ENCODE measurements around the gene GAREM1. TPM values are rescaled to one million over a fixed set of nuclear protein-coding genes. Genes with fewer than 3 reads are reported as not detected.
A peak's percentile ranks its signal among the peaks of the same experiment; 100 is the strongest.
"Not testable (repeated sequence)": the region's sequence is repeated elsewhere in the genome, so short reads cannot be mapped to it uniquely, and the experiment has no call there.

GAREM1 gene
- polyA plus RNA-seq (ENCODE audit: insufficient read length in 10 of 10): 10 to 100 TPM in 5 of 10 donors, 1 to 10 TPM in 5; 7.5 to 12.2 (median 9.9) TPM
- long read RNA-seq, donor 1, full-length matches to known transcripts: 2 of 7 reads
- long read RNA-seq, donor 1, partial matches to known transcripts: 0 of 7 reads
- long read RNA-seq, donor 1, other reads (novel, unspliced or antisense): 5 of 7 reads
- long read RNA-seq, donor 2, partial matches to known transcripts: 0 of 1 reads
- long read RNA-seq, donor 2, other reads (novel, unspliced or antisense): 0 of 1 reads
- long read RNA-seq, donor 3: 0 reads
- long read RNA-seq, donor 4, full-length matches to known transcripts: 2 of 7 reads
- long read RNA-seq, donor 4, partial matches to known transcripts: 5 of 7 reads
- long read RNA-seq, donor 4, other reads (novel, unspliced or antisense): 0 of 7 reads
- long read RNA-seq, donor 5: 0 reads
- long read RNA-seq, donor 6, partial matches to known transcripts: 49 of 49 reads
- long read RNA-seq, donor 6, other reads (novel, unspliced or antisense): 0 of 49 reads
- long read RNA-seq, donor 7, full-length matches to known transcripts: 2 of 2 reads
- long read RNA-seq, donor 7, partial matches to known transcripts: 0 of 2 reads
- long read RNA-seq, donor 7, other reads (novel, unspliced or antisense): 0 of 2 reads
- long read RNA-seq, donor 8, full-length matches to known transcripts: 2 of 2 reads
- long read RNA-seq, donor 8, partial matches to known transcripts: 0 of 2 reads
- long read RNA-seq, donor 8, other reads (novel, unspliced or antisense): 0 of 2 reads
- long read RNA-seq, donor 9: 0 reads

DNA sequence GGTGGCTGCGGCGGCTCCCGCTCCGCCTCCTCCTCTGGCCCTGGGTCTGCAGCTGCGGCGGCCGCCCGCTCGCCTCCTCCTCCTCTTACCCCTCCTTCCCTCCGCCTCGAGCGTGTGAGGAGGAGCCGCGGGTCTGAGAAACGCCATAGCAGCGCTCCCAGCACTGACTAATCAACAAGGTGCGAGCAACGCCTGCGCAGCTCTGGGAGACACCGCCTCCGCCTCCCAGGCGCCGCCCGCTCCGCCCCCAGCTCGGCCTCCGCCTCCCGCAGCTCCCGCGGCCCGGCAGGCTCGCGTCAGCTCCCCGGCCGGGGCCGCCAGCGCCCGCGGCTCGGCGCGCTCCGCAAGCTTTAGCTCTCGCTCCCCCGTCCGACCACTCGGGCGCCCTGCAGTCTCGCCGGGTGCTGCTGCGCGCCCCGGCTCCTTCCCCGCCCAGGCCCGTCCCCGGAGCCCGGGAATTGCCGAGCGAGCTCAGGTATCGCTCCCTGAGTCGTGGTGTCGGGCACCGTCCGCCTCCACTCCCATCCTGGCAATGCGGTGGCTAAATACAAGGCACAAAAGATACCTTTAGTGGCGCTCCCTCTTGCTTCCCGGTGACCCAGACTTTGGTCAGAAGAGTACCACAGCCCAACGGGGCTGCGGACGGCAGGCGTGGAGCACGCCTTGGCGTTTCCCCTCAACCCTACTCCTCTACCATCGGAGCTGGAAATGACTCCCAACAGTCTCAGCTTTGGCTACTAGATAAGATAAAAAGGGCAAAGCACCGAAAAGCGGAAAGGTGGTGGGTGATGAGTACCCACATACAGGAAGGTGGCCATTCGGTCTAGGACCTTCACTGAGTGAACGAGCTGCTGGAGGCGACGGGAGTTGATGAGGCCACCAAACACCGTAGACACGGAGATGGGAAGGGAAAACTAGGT is at the start of gene GAREM1:
TSS of gene GAREM1 (minus strand) at position 169 of the 920 bp plus-strand sequence. CDS start 454 bp downstream, outside the sequence.
- DNase-seq: peak; percentile 97 to 99 (median 98)

DNA sequence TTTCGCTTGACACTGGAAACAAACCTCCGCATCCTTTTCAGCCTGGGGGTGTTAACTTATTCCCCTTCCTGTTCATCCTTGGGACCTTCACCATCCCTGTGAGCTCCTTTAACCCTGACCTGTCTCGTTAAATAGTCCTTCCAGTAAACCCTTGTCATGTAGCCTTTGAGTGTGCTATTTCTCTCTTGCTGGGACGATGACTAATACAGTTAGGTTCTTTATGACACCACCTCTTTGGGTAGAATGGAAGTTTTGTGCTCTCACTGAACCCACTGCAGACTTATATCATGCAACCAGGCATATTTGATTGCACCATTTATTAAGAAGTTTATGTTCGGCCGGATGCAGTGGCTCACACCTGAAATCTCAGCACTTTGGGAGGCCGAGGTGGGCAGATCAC is 40.5 kb upstream of the GAREM1 start:
- DNase-seq: no peak

DNA sequence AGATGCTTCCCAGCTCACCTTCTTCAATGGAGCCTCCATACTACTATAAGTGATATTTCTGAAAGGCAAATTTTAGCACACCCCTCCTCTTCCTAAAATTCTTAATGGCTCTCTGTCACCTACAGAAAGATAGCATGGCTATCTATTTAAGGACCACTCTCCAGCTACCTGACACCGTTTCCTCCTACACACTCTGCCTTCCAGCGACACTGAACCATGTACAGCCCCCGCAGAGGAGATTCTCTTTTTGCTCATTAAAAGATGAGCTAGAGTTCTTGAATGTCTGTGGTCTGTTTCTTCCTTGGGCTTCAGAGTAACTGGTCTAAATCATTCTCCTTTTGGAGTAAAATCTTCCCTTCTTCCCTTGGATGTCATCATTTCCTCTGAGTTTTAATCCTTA is 38.4 kb upstream of the GAREM1 start:
- DNase-seq: no peak

DNA sequence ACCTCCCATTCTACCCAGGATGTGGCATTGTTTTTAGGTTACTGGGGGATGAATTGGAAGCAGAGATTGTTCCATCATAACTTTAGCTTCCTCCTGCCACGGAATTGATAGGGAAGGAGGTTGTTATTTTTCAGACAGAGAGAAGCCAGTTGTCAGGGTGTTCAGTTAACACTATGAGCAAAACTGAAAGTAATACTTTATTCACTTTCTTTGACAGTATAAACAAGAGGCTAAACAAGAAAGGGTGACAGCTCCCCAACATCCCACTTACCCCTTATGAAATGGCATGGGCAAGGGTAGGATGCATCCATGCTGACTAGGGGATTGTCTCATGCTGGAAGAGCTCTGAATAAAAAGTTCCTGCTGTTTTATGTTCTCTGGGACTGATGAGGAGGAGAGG is 36.4 kb upstream of the GAREM1 start:
- no peak for DNase-seq

DNA sequence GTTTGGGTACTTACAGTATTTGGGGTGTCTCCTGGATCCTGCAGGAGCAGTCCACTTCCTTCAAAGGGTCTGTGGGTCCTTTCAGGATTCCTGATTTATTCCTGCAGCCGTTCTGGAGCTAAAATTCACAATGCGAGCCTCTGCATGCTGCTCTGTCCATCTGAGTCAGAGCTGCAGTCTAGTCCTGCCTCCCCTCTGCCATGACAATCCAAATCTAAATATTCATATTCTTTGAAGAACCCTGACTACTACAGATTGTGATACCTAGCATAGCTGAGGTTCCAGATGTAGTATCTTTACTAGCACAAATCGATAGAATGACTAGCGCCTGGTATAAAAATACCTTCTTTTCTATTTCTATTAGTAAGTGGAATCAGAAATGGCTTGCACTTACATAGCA is 31.3 kb upstream of the GAREM1 start:
- DNase-seq: no peak

DNA sequence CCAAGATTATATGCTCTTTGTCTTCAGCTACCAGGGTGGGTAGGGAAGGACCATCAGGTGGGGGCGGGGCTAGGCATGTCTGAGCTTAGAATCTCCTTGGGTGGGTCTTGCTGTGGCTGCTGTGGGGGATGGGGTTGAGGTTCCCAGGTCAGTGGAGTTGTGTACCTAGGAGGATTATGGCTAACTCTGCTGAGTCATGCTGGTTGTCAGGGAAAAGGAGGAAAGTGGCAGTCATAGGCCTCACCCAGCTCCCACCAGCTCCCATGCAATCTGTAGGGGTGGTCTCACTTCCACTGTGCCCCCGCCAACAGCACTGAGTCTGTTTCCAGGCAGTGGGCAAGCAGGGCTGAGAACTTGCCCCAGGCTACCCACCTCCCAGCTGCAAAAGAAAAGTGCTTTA is 30.6 kb upstream of the GAREM1 start:
- not testable (repeated sequence) for DNase-seq

DNA sequence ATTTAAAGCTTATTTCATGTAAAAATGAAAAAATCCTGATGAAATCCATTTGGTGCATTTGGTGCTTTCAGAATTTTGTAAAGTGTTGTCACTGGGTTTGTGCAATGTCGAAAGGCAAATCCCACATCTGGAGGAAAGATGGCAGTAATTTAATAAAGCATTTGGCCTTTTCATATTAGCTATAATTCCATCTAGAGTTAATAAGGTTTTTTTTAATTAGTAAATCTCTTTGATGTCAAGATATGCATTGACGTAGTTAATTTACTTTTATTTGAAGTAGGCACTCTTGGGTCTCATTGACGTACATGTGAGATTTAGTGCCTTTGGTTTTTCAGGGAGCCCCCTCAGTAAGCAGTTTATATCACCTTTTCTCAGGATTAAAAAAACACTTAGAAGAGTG is 12.3 kb upstream of the GAREM1 start:
- DNase-seq: no peak

DNA sequence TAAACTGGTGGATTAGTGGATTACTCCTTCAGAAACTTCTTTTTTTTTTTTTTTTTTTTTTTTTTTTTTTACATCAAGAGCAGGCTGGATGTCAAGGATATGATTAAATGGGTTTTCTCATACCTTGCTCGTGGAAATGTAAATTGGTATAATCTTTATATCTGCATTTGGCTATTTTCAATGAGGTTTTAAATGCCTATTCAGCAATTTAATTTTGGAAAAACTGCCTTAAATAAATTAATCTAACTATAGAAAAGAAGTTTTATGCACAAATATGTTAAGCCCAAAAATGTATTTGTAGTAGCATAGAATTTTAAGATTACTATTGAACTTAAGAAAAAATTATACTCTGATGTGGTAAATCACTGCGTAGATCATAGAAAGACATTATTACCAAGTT is 11.4 kb upstream of the GAREM1 start:
- no peak for DNase-seq

DNA sequence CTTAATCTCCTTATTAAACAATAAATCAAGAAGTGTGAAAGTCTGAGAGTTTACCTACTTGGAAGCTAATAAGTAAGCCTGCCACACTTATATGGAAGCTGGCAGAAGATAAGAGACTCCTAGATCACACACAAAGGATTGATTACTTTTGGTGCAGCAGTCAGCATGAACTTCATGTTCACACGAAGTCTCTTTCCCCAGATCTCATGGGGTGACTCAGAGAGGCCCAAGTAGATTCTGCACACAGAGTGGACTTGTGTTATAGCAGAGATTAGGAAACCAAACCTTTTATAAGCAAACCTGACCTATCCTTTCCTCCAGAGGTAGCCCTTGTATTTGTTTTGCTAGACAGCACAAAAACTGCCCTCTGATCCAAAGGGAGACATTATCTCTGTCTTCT is 9.9 kb upstream of the GAREM1 start:
- no peak for DNase-seq

DNA sequence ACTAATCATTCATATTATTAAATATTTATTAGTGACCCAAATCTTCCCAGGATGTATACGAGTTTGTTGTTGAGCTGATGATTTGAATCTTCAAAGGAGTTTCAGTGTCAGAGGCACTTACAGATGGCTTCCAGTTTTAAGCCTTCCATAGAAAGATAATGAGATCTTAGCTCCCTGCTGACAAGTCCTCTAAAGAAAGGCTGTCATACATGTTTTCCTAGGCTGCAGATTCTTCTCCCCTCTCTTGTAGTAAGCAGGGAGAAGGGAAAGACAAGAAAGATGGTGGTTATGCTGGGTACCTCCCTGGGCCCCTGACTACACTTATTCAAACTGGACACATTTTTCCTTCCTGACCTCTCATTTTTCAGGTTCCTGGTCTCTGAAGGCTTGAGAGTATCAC is 8.1 kb upstream of the GAREM1 start:
- DNase-seq: no peak

DNA sequence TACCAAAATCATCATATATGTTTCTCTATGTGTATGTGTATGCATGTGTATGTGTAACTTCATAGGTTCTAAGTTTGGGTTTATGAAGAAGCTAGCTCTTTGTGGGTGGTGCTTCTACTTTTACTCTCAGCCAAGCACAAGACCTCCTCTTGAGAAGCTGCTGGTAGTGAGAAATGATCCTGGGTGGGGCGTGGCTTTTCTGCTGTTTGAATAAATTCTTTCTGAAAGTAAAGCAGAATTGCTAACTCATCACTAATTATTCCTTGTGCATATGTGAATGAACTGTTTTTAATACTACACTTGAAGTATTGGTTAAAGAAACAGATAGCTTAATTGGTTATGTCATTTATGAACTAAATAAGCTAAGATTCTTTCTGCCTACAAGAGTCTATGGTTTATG is 7.6 kb upstream of the GAREM1 start:
- DNase-seq: no peak

DNA sequence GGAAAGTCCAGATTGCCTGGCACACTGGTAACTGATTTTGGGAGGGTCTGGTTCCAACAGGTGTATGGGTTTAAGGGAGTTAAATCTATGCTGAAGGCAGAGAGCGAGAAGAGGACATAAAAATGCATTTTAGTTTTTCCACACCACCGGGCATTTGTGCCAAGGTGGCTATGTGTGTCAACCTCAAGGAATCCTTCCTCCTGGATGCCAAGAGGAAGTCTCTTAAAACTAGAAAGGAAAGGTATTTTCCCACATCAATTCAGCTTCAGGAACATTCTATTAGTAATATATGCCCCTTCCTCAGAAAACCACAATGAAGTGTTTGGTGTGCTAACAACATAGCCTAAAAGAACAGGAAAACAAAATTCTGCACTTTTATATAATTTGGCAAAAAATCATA is 5.4 kb upstream of the GAREM1 start:
- DNase-seq: no peak

DNA sequence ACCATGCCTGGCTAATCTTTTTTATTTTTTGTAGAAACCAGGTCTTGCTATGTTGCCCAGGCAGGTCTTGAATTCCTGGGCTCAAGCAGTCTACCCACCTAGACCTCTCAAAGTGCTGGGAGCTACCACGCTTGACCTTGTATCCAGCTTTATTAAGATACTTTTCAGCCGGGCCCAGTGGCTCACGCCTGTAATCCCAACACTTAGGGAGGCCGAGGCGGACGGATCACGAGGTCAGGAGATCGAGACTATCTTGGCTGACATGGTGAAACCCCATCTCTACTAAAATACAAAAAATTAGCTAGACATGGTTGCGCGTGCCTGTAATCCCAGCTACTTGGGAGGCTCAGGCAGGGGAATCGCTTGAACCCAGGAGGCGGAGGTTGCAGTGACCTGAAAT is 4.4 kb upstream of the GAREM1 start:
- not testable (repeated sequence) for DNase-seq

DNA sequence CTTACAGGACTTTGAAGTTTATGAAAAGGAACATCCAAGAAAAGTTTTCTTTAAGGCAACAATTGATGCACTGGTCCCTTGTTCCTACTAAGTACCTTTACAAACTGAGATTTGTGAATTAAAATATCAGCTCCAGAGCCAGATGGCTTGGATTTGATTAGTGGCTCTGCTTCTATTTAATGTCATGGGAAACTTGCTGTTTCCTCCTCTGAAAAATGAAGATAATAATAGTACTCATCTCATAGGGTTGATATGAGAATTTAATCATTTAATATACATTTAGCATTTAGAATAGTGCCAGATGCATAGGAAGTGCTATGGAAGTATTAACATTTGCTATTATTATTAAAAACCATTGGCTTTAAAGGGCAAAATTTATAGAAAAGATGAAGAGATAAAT is 2.6 kb upstream of the GAREM1 start:
- DNase-seq: no peak

DNA sequence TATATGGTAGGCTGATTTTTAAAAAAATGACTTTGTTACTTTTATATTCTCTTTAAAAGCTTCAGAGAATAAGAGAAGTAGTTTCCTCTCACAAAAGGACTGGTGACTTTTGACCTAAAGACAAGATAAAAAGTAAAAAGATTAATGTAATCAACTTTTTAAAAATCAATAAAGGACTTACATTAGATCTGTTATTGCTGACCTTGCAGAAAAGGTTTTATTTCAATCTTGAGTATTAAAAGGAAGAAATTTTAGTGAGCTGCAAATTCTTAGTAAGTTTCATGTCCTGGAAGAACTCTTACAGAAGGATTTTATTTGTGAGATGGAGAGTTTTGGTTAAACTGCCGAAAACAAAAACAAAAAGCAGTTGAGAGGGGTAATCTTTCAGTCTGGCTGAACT is 2.2 kb upstream of the GAREM1 start:
- DNase-seq: no peak

DNA sequence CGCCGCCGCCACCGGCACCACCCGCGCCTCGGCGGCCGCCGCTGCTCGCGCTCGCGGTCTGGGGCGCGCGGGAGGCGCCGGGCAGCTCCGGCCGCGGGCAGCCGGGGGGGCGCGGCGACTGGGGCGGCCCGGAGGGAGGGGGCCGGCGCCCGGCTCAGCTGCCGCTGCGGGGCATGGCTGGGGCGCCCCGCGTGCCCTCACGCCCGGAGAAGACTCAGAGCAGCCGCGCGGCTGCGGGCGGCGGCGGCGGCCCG is 295 bp downstream of the GAREM1 start:
- no peak for DNase-seq

DNA sequence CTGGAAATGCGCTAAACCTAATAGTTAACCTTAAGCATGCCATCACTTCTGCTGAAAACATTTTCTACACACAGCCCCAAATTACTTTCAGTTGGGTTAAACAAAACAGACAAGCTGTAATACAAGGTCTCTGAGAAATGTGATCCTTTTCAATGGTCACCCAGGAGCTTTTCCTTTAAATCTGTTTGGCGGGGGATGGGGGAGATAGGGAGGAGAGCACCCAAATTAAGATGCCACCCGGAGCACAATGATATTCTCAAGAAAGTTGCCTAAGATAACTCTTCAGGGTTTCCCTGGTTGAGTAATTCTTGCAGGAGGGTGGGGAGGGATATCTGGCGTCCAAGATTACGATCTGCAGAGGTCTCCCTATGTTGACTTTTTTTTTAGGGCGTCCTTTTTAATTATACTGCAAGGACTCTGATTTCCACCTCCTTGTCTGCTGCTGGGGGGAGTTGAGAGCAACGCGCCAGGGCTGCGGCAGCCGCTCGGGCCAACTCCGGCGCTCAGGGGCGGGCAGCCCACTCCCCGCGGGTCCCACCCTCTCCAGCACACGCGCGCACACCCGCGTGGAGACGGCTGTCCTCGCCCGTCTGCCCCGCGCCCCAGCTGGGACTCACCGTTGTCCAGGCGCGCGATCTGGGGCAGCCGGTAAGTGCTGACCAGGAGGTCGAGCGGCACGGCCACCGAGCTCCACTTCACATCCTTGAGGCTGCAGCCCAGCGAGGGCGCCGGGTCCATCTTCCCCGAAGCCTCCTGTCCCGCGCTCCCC is 807 bp downstream of the GAREM1 start:
- DNase-seq: peak; percentile 21 to 85 (median 48)

DNA sequence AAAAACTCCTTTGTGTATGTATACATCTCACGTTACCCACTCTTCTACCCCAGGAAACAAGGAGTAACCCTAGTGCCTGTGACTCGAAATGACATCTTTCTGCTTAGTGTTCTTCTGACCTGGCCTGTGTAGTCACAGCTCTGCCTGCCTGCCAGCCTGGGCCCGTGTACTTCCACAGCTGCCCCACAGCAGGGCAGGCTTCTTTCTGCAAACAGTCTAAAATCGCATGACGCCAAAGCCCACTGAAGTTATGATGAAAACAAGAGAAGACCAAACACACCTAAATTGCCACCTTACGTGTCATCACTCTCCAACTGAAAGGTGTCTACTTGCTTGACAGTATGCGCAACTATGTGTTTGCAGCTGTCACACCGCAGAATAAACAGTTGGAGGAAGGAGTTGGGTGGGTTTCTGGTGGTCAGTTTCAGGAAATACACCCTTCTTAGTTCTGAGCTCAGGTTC is 1.5 kb downstream of the GAREM1 start:
- peak; percentile 18 to 71 (median 36) for DNase-seq

DNA sequence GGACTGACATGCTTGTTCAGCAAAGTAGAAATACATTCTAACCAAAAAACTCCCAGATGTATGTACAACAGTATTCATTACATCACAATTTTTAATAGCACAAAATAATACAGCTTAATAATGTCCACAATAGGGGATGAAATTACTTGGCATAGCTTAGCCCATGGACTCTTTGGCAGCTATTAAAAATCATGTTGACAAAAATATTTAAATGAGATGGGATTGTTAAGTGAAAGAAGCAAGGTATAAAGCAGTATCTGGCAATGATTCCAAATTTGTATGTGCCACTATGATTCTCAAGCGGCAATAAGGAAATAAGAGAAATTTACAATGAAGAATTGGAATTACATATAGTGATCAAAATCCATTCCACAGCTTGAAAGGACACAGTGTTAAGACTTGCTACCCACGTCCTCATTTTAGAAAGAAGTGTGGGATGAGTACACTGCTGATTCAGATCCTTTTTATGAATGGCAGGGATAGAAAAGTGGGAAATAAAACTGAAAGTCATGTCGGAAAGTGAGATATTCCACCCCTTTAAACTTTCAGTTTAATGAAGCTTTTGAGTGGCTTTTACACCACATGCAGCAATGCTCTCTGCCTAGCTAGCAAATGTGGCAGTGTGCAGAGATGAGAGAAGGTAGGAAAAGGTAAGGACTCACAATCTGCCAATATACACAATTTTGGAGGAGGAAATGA is 2.4 kb downstream of the GAREM1 start:
- DNase-seq: peak in 1 of 3 donors; percentile 39

DNA sequence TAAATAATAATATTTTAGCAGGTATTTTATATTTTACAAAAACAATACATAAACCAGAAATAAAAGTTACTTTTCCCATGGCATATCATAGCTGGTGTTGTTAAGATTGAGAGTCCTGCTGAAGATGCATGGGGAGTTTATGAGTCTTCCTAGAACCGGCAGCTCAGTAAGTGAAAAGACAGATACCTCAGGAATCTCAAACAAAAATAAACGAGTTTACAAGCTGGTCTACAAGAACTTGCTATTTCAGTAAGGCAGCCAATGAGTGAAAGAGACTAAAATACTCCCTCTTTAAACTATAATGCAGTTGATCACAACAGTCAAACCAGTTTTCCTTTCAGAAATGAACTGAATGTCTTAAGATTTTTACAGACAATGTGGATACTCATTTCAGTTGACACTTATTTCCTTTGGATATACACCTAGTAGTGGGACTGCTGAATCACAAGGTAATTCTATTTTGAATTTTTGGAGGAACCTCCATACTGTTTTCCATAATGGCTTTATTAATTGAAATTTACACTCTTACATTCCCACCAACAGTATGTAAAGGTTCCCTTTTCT is 8.9 kb downstream of the GAREM1 start:
- DNase-seq: peak in 1 of 3 donors; percentile 36
